GM13977 (cell line): ENCODE data around the gene HPGDS.

Experiments used
- DNase-seq: peaks from one replicate; pipeline ENCODE4 v3.0.0; 2012; ENCODE audit warnings: low spot score
- CTCF ChIP-seq: IDR thresholded peaks from 2 replicates; pipeline ENCODE4 v1.5.1; 2012; ENCODE audit warnings: mild to moderate bottlenecking, control low read depth; ENCODE audit not compliant: insufficient read depth; ENCODE audit errors: extremely low read depth, missing control alignments
- in situ Hi-C: fragments of 300-500 bp; cut with MboI; formaldehyde crosslinking; loops from one replicate; pipeline ENCODE4 v1.12.0; 2022; ENCODE audit warnings: low sequenced_read_pairs, low pct_unique_long_range_greater_than_20kb, mixed read lengths, inconsistent platforms; ENCODE audit not compliant: unreplicated experiment

HPGDS gene

GRCh38 chr4:94350095-94350494 is 7.5 kb upstream of the HPGDS start:
- no peak for DNase-seq
- in situ Hi-C loops = no loop called here
- TF ChIP-seq CTCF = no peak

- TF ChIP-seq CTCF = no peak
- no peak for DNase-seq
- in situ Hi-C loops = no loop called here
Observed at GRCh38 chr4:94349193-94349592, 6.6 kb upstream of the HPGDS start.

GRCh38 chr4:94348666-94349065 is 6.0 kb upstream of the HPGDS start:
- in situ Hi-C loops = no loop called here
- no peak for DNase-seq
- TF ChIP-seq CTCF = no peak

GRCh38 chr4:94346541-94346940 is 3.9 kb upstream of the HPGDS start:
- no peak for DNase-seq
- no peak for TF ChIP-seq CTCF
- in situ Hi-C loops = no loop called here

- TF ChIP-seq CTCF = no peak
- no peak for DNase-seq
- in situ Hi-C loops = no loop called here
Observed at GRCh38 chr4:94345969-94346368, 3.3 kb upstream of the HPGDS start.

GRCh38 chr4:94345266-94345665 is 2.6 kb upstream of the HPGDS start:
- in situ Hi-C loops = no loop called here
- no peak for DNase-seq
- no peak for TF ChIP-seq CTCF

- no peak for TF ChIP-seq CTCF
- in situ Hi-C loops = no loop called here
Observed at GRCh38 chr4:94344457-94344856, 1.8 kb upstream of the HPGDS start.

More at GRCh38 chr4:94344457-94344856, 1.8 kb upstream of the HPGDS start:
- DNase-seq = no peak
